ENCODE measurements around the gene MFN1.

MFN1 gene

DNA sequence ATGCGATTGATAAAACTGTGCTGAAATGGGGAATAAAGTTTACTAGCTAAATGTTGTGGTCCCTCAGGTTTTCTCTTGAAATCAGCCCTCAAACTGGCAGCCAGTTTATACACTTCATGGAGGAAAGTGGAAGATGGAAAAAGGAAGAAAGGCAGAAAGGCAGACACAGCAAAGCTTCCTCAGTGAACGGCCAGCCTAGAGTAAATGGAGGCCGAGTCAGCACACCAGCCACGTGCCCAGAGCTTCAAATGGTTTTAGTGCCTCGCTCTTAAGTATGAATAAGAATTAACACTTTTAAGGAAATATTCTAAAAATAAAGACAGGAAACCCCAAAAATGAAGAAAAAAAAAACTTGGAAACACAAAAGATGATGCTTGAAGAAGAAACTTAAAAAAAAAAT, 55.5 kb downstream of the MFN1 start:
- Histone ChIP-seq H3K36me3 (ENCODE audit: control insufficient read depth, insufficient read depth, low read length) (no peaks in the 10 kb centered on the region), H3K27me3 (ENCODE audit: control insufficient read depth, insufficient read depth, low read length) (no peaks in the 10 kb centered on the region), H3K9me3 (ENCODE audit: control insufficient read depth, insufficient read depth, low read length) (no peaks in the 10 kb centered on the region), H3K27ac (ENCODE audit: low read length) (no peak overlapping the region), H3K4me1 (ENCODE audit: control insufficient read depth, insufficient read depth, low read length) (no peaks in the 10 kb centered on the region), H3K4me3 (ENCODE audit: low read length) (no peak overlapping the region)
- whole genome bisulfite sequencing (ENCODE audit: insufficient coverage, insufficient read length): no CpG with 5 or more reads among the region's 5 CpGs
- no peak for DNase-seq (ENCODE audit: low read depth, low spot score)

- Histone ChIP-seq H3K4me3 (ENCODE audit: low read length) (no peak overlapping the region), H3K36me3 (ENCODE audit: control insufficient read depth, insufficient read depth, low read length) (no peaks in the 10 kb centered on the region), H3K27me3 (ENCODE audit: control insufficient read depth, insufficient read depth, low read length) (no peaks in the 10 kb centered on the region), H3K9me3 (ENCODE audit: control insufficient read depth, insufficient read depth, low read length) (no peaks in the 10 kb centered on the region), H3K4me1 (ENCODE audit: control insufficient read depth, insufficient read depth, low read length) (no peaks in the 10 kb centered on the region), H3K27ac (ENCODE audit: low read length) (no peak overlapping the region)
- WGBS (ENCODE audit: insufficient coverage, insufficient read length): no CpG with 5 or more reads among the region's 2 CpGs
- DNase-seq (ENCODE audit: low read depth, low spot score): no peak
Observed at GRCh38 chr3:179404307-179404706, 56.8 kb downstream of the MFN1 start.

DNA sequence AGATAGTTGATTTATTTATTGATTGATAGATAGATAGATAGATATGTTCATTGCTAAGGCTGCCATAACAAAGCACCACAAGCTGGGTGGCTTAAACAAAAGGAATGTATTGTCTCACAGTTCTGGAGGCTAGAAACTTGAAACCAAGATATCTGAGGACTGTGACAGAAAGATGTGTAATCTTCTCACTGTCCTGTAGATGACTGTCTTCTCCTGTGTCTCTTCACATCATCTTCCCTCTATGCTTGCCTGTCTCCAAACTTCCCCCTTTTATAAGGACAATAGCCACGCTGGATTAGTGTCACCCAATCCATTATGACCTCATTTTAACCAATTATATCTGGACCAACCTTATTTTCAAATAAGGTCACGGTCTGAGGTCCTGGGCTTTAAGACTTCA, 62.8 kb downstream of the MFN1 start:
- WGBS (ENCODE audit: insufficient coverage, insufficient read length): no CpG with 5 or more reads among the region's 2 CpGs
- H3K27me3 ChIP-seq (ENCODE audit: control insufficient read depth, insufficient read depth, low read length): no peaks in the 10 kb centered on the region
- no peaks in the 10 kb centered on the region for H3K4me1 ChIP-seq (ENCODE audit: control insufficient read depth, insufficient read depth, low read length)
- H3K27ac ChIP-seq (ENCODE audit: low read length): no peak overlapping the region
- H3K9me3 ChIP-seq (ENCODE audit: control insufficient read depth, insufficient read depth, low read length): no peaks in the 10 kb centered on the region
- H3K4me3 ChIP-seq (ENCODE audit: low read length): no peak overlapping the region
- no peak for DNase-seq (ENCODE audit: low read depth, low spot score)
- H3K36me3 ChIP-seq (ENCODE audit: control insufficient read depth, insufficient read depth, low read length): no peaks in the 10 kb centered on the region

DNA sequence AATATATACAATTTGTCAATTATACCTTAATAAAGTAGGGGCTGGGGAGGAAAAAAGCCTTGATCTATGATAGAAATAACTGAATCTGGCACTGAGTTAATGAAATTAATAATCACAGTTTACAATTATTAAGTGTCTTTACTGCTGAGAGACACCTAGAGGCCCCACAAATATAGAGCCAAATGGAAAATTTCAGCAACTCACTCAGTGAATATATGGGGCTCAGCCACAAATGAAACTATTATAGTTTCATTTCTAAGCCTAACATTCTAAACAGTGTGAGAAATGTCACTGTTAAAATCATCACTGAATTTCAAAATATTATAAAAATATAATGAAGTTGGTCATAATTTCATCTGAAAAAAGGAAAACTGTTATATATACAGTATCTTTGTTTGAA, 63.5 kb downstream of the MFN1 start:
- no peaks in the 10 kb centered on the region for H3K9me3 ChIP-seq (ENCODE audit: control insufficient read depth, insufficient read depth, low read length)
- H3K27me3 ChIP-seq (ENCODE audit: control insufficient read depth, insufficient read depth, low read length): no peaks in the 10 kb centered on the region
- no peak for DNase-seq (ENCODE audit: low read depth, low spot score)
- no peaks in the 10 kb centered on the region for H3K4me1 ChIP-seq (ENCODE audit: control insufficient read depth, insufficient read depth, low read length)
- no peak overlapping the region for H3K27ac ChIP-seq (ENCODE audit: low read length)
- no peak overlapping the region for H3K4me3 ChIP-seq (ENCODE audit: low read length)
- no peaks in the 10 kb centered on the region for H3K36me3 ChIP-seq (ENCODE audit: control insufficient read depth, insufficient read depth, low read length)

GRCh38 chr3:179414804-179415203, 67.3 kb downstream of the MFN1 start:
- no peaks in the 10 kb centered on the region for H3K36me3 ChIP-seq (ENCODE audit: control insufficient read depth, insufficient read depth, low read length)
- H3K27me3 ChIP-seq (ENCODE audit: control insufficient read depth, insufficient read depth, low read length): no peaks in the 10 kb centered on the region
- H3K4me1 ChIP-seq (ENCODE audit: control insufficient read depth, insufficient read depth, low read length): no peaks in the 10 kb centered on the region
- DNase-seq (ENCODE audit: low read depth, low spot score): no peak
- no peak overlapping the region for H3K4me3 ChIP-seq (ENCODE audit: low read length)
- H3K9me3 ChIP-seq (ENCODE audit: control insufficient read depth, insufficient read depth, low read length): no peaks in the 10 kb centered on the region
- H3K27ac ChIP-seq (ENCODE audit: low read length): no peak overlapping the region
- WGBS (ENCODE audit: insufficient coverage, insufficient read length): no CpG with 5 or more reads among the region's 2 CpGs

- Histone ChIP-seq H3K36me3 (ENCODE audit: control insufficient read depth, insufficient read depth, low read length) (no peaks in the 10 kb centered on the region), H3K27me3 (ENCODE audit: control insufficient read depth, insufficient read depth, low read length) (no peaks in the 10 kb centered on the region), H3K27ac (ENCODE audit: low read length) (no peak overlapping the region), H3K4me3 (ENCODE audit: low read length) (no peak overlapping the region), H3K4me1 (ENCODE audit: control insufficient read depth, insufficient read depth, low read length) (no peaks in the 10 kb centered on the region), H3K9me3 (ENCODE audit: control insufficient read depth, insufficient read depth, low read length) (no peaks in the 10 kb centered on the region)
- DNase-seq (ENCODE audit: low read depth, low spot score): no peak
- WGBS (ENCODE audit: insufficient coverage, insufficient read length): no CpG with 5 or more reads among the region's 4 CpGs
Observed at GRCh38 chr3:179415377-179415776, 67.9 kb downstream of the MFN1 start.

DNA sequence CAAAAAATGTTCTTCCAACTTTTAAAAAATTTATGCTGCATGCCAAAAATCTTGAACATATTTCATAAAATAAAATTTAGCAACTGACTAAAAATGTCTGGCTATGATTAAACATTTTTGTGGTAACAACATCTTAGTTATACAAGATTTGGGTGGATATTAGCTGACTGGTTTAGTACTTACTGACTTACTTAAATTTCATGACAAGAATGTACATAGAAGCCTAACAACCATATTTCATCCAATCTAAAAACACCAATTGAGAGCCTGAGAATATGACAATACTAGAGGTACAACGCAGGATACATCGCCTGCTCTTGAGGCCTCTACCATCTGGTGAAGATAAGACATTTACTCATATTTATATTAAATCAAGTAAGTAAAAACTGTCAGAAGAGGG, 69.2 kb downstream of the MFN1 start:
- no peak for DNase-seq (ENCODE audit: low read depth, low spot score)
- Histone ChIP-seq H3K36me3 (ENCODE audit: control insufficient read depth, insufficient read depth, low read length) (no peaks in the 10 kb centered on the region), H3K4me1 (ENCODE audit: control insufficient read depth, insufficient read depth, low read length) (no peaks in the 10 kb centered on the region), H3K9me3 (ENCODE audit: control insufficient read depth, insufficient read depth, low read length) (no peaks in the 10 kb centered on the region), H3K27me3 (ENCODE audit: control insufficient read depth, insufficient read depth, low read length) (no peaks in the 10 kb centered on the region), H3K27ac (ENCODE audit: low read length) (no peak overlapping the region), H3K4me3 (ENCODE audit: low read length) (no peak overlapping the region)
- no CpG with 5 or more reads among the region's 2 CpGs for WGBS (ENCODE audit: insufficient coverage, insufficient read length)

- no peaks in the 10 kb centered on the region for H3K9me3 ChIP-seq (ENCODE audit: control insufficient read depth, insufficient read depth, low read length)
- no CpG with 5 or more reads among the region's 3 CpGs for WGBS (ENCODE audit: insufficient coverage, insufficient read length)
- H3K27me3 ChIP-seq (ENCODE audit: control insufficient read depth, insufficient read depth, low read length): no peaks in the 10 kb centered on the region
- H3K36me3 ChIP-seq (ENCODE audit: control insufficient read depth, insufficient read depth, low read length): no peaks in the 10 kb centered on the region
- H3K27ac ChIP-seq (ENCODE audit: low read length): no peak overlapping the region
- no peak overlapping the region for H3K4me3 ChIP-seq (ENCODE audit: low read length)
- H3K4me1 ChIP-seq (ENCODE audit: control insufficient read depth, insufficient read depth, low read length): no peaks in the 10 kb centered on the region
- DNase-seq (ENCODE audit: low read depth, low spot score): no peak
Observed at GRCh38 chr3:179418610-179419009, 71.1 kb downstream of the MFN1 start.

DNA sequence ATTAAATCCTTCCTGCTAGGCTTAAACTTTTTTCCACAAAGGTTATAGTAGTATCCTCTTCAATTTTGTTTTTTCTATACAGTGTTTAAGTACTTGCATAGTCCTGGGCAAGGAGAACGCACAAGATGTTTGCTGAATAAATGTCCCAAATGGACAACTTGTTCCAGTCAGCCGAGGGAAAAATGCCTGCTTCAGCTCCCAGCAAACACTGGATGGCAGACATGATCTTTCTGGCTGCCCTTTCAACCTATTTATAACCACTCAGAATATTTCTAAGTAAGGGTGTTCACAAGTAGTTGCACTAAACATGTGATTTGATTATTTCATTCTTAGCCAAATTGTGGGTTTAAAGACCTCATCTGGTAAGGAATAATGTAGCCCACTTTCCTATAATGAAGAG, 74.0 kb downstream of the MFN1 start:
- no peak overlapping the region for H3K27ac ChIP-seq (ENCODE audit: low read length)
- no peak overlapping the region for H3K4me3 ChIP-seq (ENCODE audit: low read length)
- no peaks in the 10 kb centered on the region for H3K27me3 ChIP-seq (ENCODE audit: control insufficient read depth, insufficient read depth, low read length)
- no peaks in the 10 kb centered on the region for H3K4me1 ChIP-seq (ENCODE audit: control insufficient read depth, insufficient read depth, low read length)
- WGBS (ENCODE audit: insufficient coverage, insufficient read length): no CpG with 5 or more reads among the region's 2 CpGs
- H3K36me3 ChIP-seq (ENCODE audit: control insufficient read depth, insufficient read depth, low read length): no peaks in the 10 kb centered on the region
- no peak for DNase-seq (ENCODE audit: low read depth, low spot score)
- no peaks in the 10 kb centered on the region for H3K9me3 ChIP-seq (ENCODE audit: control insufficient read depth, insufficient read depth, low read length)

- Histone ChIP-seq H3K4me3 (ENCODE audit: low read length) (no peak overlapping the region), H3K4me1 (ENCODE audit: control insufficient read depth, insufficient read depth, low read length) (no peaks in the 10 kb centered on the region), H3K9me3 (ENCODE audit: control insufficient read depth, insufficient read depth, low read length) (no peaks in the 10 kb centered on the region), H3K27ac (ENCODE audit: low read length) (no peak overlapping the region), H3K27me3 (ENCODE audit: control insufficient read depth, insufficient read depth, low read length) (no peaks in the 10 kb centered on the region), H3K36me3 (ENCODE audit: control insufficient read depth, insufficient read depth, low read length) (no peaks in the 10 kb centered on the region)
- DNase-seq (ENCODE audit: low read depth, low spot score): no peak
- no CpG with 5 or more reads among the region's 6 CpGs for WGBS (ENCODE audit: insufficient coverage, insufficient read length)
Observed at GRCh38 chr3:179425075-179425474, 77.6 kb downstream of the MFN1 start.

DNA sequence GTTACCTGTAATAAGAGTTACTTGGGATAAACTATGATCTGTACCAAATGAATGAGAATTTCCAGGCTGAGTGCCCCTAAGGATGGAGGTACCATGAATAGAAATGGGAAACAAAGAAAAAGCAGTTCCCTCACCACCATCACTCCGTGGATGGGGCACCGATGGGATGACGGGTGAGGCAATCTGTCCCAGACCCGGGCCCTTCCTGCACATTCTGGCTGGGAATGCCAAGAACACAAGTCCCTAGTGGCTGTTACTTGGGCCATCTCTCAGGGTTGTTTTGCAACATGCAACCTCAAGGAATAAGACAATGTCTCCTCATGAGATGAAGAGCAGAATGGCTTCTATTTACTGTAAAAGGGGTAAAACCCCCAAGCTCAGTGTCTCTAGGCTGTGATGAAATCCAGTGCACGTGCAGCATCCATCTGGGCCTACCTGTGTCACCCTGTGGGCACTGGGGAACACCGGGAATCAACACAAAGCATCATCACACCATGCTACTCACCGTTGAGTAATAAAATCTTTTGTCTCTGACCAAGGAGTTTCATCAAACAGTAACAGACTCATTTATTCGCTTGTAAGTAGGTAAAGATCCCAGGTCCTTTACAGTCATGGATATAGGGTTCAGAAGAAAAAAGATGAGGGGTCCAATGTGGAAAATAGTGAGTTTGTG, 81.5 kb downstream of the MFN1 start:
- no peak overlapping the region for H3K4me3 ChIP-seq (ENCODE audit: low read length)
- no peaks in the 10 kb centered on the region for H3K27me3 ChIP-seq (ENCODE audit: control insufficient read depth, insufficient read depth, low read length)
- no peak overlapping the region for H3K27ac ChIP-seq (ENCODE audit: low read length)
- H3K4me1 ChIP-seq (ENCODE audit: control insufficient read depth, insufficient read depth, low read length): no peaks in the 10 kb centered on the region
- no CpG with 5 or more reads among the region's 8 CpGs for WGBS (ENCODE audit: insufficient coverage, insufficient read length)
- no peak for DNase-seq (ENCODE audit: low read depth, low spot score)
- H3K36me3 ChIP-seq (ENCODE audit: control insufficient read depth, insufficient read depth, low read length): no peaks in the 10 kb centered on the region
- no peaks in the 10 kb centered on the region for H3K9me3 ChIP-seq (ENCODE audit: control insufficient read depth, insufficient read depth, low read length)
